Activated CD8-positive, alpha-beta memory T cell treated with anti-CD3 and anti-CD28 coated beads for 1 hour (primary cell): ENCODE results near the gene TNFAIP8L1.

Source experiments
- DNase-seq, 2 donors: peaks; one replicate each; pipeline ENCODE4 v3.0.0-alpha.2; 2020; ENCODE audit warnings: low read depth in 1 of 2; ENCODE audit errors: extremely low read depth in 1 of 2

TNFAIP8L1 gene

DNA sequence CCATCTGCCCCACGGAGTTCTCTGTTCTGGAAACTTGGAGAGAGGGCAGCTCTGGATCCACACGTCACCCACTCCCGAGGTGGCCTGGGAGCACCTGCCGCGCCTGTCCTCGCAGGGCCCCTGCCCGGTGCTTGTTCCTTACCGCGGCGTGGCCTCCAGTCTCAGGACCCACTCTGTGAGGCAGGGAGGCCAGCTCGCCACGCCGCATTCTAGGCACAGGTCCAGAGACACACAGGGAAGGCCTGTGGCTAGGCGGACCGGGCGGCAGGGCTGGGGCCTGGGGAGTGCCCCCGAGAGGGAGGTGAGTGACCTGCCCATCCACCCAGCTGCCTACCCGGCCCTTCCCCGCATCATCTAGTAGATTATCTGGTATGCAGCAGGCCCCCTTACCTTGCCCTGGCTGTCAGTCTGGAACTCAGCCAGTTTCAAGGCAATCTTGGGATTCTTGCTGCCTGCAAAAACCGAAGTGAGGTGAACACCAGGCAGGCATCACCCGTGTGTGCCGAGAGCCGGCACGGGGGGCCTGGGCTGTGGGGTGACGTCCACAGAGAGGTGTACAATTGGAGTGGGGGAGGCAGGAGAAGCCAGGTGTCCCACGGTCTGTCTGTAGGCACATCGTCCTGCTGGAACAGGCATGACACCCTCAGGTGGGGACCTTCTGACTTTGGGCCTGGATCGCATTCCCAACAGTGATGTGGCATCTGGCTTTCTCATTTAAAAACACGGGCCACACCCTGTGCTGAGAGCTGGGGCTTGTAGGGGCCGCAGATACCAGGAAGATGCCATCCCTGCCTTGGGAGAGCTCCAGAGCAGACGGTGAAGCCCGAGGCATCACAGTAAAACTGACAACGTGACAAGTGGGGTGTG lies 60.7 kb downstream of the TNFAIP8L1 start:
- no peak for DNase-seq

DNA sequence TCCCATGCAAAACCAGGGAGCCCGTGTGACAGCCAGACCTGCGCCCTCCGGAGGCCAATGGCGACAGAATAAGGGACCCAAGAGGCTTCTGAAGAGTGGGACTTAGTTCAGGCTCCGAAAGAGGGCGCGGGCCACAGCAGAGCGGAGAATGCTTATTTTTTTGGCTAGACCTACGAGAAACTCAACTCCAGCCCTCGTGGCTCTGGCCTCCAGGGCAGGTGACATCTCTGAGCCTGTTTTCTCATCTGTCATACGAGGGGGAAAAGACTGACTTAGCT lies 61.3 kb downstream of the TNFAIP8L1 start:
- no peak for DNase-seq

DNA sequence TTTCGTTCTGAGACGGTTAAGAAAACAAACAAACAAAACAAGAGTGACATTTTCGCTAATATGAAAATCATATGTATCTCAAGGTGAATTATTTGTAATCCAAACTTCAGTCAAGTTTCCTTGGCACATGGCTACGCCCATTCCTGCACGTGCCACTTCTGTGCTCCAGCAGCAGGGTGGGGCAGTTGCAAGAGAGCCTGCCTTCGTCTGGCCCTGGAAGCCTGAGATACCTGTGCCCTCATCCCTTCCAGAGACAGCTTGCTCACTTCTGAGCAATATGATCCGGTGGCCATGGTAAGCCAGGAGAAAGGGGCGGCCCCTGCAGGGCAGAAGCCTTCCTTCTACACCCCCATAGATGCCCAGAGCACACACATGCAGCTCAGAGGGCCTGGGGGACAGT lies 62.2 kb downstream of the TNFAIP8L1 start:
- no peak for DNase-seq

DNA sequence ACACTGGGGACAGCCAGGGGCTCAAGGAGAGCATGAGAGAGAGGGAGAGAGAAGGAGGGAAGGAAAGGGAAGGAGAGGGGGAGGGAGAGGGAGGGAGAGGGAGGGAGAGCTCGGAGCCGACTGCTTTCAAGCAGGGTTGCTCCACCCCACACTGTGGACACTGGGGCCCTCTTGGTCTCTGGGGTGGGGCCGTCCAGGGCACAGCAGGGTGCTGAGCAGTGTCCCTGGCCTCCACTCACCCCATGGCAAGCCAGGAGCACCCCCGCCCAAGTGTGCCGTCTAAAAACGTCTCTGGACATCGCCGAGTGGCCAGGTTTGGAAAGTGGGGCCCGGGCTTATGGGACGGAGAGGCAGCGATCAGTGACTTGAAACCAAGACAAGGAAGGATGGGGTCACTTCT lies 63.4 kb downstream of the TNFAIP8L1 start:
- DNase-seq: no peak

DNA sequence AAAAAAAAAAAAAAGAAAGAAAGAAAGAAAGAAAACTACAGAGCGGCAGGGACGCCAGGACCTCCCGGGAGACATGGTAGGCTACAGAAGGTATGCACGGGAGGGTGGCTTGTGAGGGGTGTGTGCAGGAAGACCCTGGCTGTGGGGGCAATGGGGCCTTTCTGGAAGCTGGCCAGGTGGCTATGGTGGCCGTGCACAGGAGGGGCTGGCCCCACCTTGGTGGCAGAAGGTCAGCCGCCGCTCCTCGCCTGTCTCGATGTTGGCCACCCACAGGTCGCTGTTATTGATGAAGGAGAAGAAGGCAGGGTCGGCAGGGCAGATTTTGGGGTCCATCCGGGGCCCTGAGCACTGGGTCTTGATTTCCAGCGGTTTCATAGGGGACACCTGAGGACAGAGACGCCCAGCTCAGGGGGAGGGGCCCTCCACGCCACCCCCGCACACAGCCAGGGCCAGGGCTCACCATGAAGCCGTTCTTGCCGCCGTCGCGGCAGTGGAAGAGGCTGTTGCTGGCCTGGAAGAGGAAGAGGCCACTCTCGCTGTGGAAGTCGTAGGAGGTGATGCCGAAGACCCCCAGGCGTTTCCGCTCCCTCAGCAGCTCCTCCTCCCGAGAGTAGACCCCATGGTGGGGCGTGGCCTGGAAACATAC lies 64.5 kb downstream of the TNFAIP8L1 start:
- DNase-seq: no peak

DNA sequence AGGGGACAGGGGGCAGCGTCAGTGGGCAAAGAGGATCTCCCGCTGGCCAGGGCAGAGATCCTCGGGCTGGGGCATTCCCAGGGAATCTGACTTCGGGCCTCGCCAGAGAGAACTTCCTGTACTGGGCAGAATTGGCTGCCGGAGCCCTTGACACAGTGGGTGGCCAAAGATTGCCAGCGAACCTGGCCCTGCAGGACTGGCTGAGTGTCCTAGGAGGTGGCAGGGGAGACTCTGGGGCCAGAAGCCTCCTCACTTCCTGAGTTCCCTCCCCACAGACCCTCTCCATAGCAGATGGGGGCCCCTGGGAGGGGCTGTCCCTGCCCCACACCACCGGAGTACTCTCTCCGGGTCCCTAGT lies 65.0 kb downstream of the TNFAIP8L1 start:
- no peak for DNase-seq
